Stimulated activated CD4-positive, alpha-beta T cell treated with anti-CD3 and anti-CD28 coated beads, Interleukin-15, amount 100 ng/mL, for 24 hours (primary cell): Measurements from ENCODE around the gene ANKRD55.
"Not testable (repeated sequence)": the region's sequence is repeated elsewhere in the genome, so short reads cannot be mapped to it uniquely, and the experiment has no call there.

Experiments used
- DNase-seq: peaks from one replicate; pipeline ENCODE4 v3.0.0-alpha.2; 2020

The ANKRD55 gene

GRCh38 chr5:56206126-56206910, 26.8 kb downstream of the ANKRD55 start:
- no peak for DNase-seq

- DNase-seq = not testable (repeated sequence)
Observed at GRCh38 chr5:56203936-56204335, 29.2 kb downstream of the ANKRD55 start.

- DNase-seq = no peak
Observed at GRCh38 chr5:56202483-56202882, 30.6 kb downstream of the ANKRD55 start.

DNA sequence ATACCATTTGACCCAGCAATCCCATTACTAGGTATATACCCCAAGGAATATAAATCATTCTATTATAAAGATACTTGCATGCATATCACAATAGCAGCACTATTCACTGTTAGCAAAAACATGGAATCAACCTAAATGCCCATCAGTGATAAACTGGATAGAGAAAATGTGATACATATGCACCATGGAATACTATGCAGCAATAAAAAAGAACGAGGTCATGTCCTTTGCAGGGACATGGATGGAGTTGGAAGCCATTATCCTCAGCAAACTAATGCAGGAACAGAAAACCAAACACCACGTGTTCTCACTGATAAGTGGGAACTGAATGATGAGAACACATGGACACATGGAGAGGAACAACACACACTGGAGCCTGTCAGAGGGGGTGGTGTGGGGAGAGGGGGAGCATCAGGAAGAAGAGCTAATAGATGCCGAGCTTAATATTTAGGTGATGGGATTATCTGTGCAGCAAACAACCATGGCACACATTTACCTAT, 31.3 kb downstream of the ANKRD55 start:
- not testable (repeated sequence) for DNase-seq

DNA sequence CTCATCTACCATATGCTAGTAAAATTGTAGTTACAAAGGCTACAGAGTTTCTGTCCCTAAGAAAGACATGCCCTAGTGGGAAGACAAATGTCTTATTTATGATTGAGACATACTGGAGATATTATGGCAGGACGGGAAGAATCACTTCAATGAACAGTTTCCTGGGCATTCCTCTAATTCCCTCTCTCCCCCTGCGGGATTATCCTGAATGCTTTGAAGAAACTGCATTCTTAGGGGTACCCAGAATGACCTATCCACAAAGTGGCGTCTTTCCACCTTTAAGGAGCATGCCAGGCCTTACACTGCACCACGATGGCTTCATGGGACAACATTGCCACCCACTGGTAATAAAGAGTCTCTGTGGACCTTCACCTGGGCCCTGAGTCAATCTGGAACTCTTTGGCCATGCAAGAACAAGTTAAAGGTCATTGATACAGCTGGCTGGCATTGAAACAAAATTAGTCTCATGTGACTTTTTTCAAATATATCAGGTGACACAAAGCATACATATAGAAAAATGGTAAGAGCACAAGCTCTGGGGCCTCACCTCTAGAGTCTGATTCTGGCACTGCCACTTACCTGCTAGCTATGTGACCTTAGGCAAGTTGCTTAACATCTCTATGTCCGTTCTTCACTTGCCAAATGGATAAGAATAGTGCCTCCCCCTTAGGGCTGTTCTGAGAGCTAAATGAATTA, 32.0 kb downstream of the ANKRD55 start:
- DNase-seq = peak; percentile 72

DNA sequence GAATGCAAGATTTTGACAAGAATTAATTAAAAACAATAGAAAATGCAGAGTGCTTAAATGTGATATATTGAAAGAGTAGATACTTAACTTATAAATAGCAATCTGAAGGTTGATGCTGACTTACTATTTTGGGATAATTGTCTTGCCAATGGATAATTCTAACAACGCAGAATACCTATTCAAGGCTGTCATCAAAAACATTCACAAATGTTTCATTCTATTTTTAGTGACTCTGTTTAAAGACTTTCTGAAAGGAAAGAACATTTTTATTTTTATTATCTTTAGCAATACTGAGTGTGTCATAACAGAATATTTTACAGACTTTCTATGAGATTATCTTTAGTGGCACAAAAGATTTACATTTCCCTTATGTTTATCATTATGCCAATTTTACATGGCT, 38.1 kb downstream of the ANKRD55 start:
- DNase-seq = no peak

- DNase-seq = no peak
Observed at GRCh38 chr5:56192246-56192645, 40.9 kb downstream of the ANKRD55 start.

- DNase-seq = no peak
Observed at GRCh38 chr5:56191656-56192055, 41.5 kb downstream of the ANKRD55 start.

GRCh38 chr5:56190497-56190896, 42.6 kb downstream of the ANKRD55 start:
- DNase-seq = peak; percentile 16

GRCh38 chr5:56185768-56186311, 47.3 kb downstream of the ANKRD55 start:
- no peak for DNase-seq

GRCh38 chr5:56183506-56183905, 49.6 kb downstream of the ANKRD55 start:
- DNase-seq = no peak

DNA sequence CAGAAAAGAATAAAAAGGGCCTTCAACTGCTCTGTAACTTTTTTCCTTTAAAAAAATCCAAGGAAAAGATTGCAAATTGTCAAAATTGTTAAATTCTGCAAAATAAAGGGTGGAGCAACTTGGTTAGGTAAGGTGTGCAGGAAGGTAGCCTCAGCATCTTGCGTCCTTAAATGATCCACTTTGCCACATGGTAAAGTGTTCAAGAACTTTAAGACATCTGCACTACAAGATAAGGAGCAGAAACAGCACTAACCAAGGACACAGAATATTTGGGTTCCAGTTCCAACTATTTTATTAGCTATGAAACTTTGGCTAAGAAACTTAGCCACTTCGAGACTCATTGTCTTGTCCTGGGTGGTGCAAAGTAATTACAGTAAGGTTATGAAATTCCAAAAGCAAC, 53.7 kb downstream of the ANKRD55 start:
- no peak for DNase-seq

- no peak for DNase-seq
Observed at GRCh38 chr5:56178823-56179222, 54.3 kb downstream of the ANKRD55 start.

DNA sequence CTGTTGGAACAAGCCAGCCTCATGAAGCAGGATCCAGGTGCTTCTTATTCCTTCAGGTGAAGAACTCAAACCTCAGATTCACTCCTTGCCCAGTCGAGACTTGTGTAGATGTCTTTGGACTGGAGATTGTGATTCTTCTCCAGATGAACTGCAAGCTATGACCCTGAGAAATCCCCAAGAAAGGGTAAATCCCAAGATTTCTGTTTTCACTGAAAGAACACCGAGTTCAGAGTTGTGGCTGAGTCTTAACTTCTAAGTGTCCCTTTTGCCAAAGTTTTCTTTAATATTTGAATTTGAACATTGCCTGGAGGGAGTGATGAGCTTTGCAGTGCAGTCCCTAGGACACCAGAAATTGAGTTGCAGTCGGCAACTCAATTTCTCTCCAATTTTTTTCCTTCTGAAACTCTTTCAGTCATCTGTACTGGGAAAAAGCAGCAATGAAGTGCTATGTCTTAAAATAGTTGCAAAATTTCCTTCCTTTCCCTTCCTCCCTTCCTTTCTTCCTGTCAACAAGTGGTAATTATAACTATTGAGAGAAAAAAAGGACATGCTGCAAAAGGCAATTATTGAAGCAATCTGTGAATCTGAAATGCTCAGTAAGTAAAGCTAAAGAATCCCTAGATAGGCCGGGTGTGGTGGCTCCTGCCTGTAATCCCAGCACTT, 56.1 kb downstream of the ANKRD55 start:
- DNase-seq = no peak

DNA sequence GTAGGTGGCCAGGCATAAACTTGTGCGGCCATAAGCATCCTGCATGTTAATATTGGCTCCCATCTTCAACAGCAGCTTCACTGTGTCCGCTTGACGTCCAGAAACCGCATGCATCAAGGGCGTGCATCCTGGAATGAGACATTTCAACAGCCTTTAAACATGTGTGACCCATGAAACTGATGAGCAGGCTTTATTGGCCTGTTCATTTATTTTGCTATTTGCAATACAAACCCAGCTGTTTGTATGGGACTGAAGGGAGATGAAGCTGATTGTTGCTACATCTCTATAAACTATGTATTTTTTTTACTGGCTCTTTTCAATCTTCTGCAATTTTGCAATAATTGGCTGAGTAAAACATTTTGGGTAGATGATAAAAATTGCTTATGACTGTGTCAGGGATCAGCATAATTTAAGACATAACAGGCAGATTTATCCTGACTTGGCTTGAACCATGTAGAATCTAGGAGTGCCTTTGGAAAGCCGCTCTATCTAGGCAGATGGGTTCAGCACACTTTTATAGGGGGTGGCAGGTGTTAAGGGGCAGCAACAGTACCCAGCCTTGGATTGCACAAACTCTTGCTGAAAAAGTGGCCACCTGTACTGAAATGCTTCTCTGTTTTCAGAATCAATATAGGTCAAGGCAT, 56.9 kb downstream of the ANKRD55 start:
- no peak for DNase-seq

GRCh38 chr5:56175488-56175887, 57.6 kb downstream of the ANKRD55 start:
- DNase-seq = no peak

GRCh38 chr5:56175021-56175420, 58.1 kb downstream of the ANKRD55 start:
- DNase-seq = no peak

DNA sequence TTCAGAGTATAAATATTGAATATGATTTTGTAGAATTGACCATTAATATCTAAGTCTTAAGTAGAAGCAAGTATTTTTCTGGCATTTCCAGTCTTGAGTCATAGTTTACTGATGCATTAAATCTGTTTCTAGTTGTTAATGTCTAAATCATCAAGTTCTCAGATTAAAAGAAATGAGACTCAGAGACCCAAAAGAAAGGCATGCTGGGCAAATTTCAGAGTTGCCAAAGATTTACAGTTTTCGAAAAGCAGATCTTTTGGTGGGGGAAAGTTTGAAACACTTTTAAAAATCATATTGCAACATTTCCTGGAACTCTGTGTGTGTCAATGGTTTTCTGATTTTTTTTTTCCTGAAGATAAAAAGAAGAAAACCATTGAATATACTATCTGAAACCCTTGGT, 60.9 kb downstream of the ANKRD55 start:
- no peak for DNase-seq

GRCh38 chr5:56170557-56170956, 62.6 kb downstream of the ANKRD55 start:
- no peak for DNase-seq

GRCh38 chr5:56169949-56170348, 63.2 kb downstream of the ANKRD55 start:
- no peak for DNase-seq

- no peak for DNase-seq
Observed at GRCh38 chr5:56169281-56169680, 63.8 kb downstream of the ANKRD55 start.

GRCh38 chr5:56168066-56168478, 65.1 kb downstream of the ANKRD55 start:
- no peak for DNase-seq

DNA sequence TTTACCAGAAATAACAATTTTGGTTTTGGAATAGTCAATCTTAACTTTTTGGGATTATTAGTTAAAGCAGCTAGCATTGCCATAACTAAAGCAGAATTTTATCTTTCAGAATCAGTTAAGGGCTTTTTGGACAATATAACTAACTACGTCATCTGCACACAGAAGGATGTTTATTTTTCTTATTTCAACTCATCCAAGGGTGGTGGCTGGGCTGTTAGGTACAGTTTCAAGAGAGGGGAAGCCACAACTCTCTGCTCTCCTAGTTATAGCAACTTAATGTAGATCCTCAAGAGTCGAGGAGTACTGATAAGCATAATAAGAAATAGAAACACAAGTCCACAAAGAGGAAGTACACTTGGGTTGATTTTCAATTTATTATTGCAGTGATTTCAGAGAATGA, 65.6 kb downstream of the ANKRD55 start:
- DNase-seq = no peak
